T47D (cell line): ENCODE results near the gene KCTD3.

Source experiments
- DNase-seq, 2 experiments: peaks; one replicate each; pipeline versions ENCODE4 v3.0.0 to v3.0.0-alpha.2; 2011 to 2012; ENCODE audit warnings: low read depth in 1 of 2, low spot score in 1 of 2
- JUND ChIP-seq: IDR thresholded peaks from 2 replicates; pipeline ENCODE4 v1.6.1; 2012; ENCODE audit warnings: low read depth
- in situ Hi-C: cut with HindIII; loops from 2 replicates; pipeline ENCODE4 v1.10.0; 2016; ENCODE audit warnings: low sequenced_read_pairs, low pct_unique_long_range_greater_than_20kb

KCTD3 gene

GRCh38 chr1:215566556-215567490 is at the start of gene KCTD3:
Gene KCTD3, plus strand, starts transcription at chr1:215567304. Its CDS starts 382 bp downstream, at chr1:215567686.
- in situ Hi-C loops, result no loop called here
- TF ChIP-seq JUND, result peak; percentile 71
- peak; percentile 87 to 96 for DNase-seq

- peak in 1 of 2 experiments; percentile 98 for DNase-seq
- in situ Hi-C loops, result no loop called here
- no peak for TF ChIP-seq JUND
Measured at GRCh38 chr1:215517441-215517891, 49.6 kb upstream of the KCTD3 start.

- in situ Hi-C loops, result no loop called here
- DNase-seq, result peak in 1 of 2 experiments; percentile 71
Measured at GRCh38 chr1:215518594-215518993, 48.5 kb upstream of the KCTD3 start.

GRCh38 chr1:215521279-215521678 is 45.8 kb upstream of the KCTD3 start:
- DNase-seq, result no peak
- no peak for TF ChIP-seq JUND
- in situ Hi-C loops, result no loop called here

More at GRCh38 chr1:215518594-215518993, 48.5 kb upstream of the KCTD3 start:
- peak; percentile 94 for TF ChIP-seq JUND

- peak in 1 of 2 experiments; percentile 73 for DNase-seq
- TF ChIP-seq JUND, result no peak
- in situ Hi-C loops, result no loop called here
Measured at GRCh38 chr1:215523128-215523861, 43.8 kb upstream of the KCTD3 start.

GRCh38 chr1:215523906-215524305 is 43.2 kb upstream of the KCTD3 start:
- TF ChIP-seq JUND, result no peak
- in situ Hi-C loops, result no loop called here
- no peak for DNase-seq

- in situ Hi-C loops, result no loop called here
- TF ChIP-seq JUND, result no peak
- peak in 1 of 2 experiments; percentile 87 for DNase-seq
Measured at GRCh38 chr1:215526147-215526845, 40.8 kb upstream of the KCTD3 start.

- in situ Hi-C loops, result no loop called here
- no peak for DNase-seq
- TF ChIP-seq JUND, result no peak
Measured at GRCh38 chr1:215526846-215527151, 40.3 kb upstream of the KCTD3 start.

GRCh38 chr1:215529111-215529510 is 38.0 kb upstream of the KCTD3 start:
- in situ Hi-C loops, result no loop called here
- no peak for TF ChIP-seq JUND
- no peak for DNase-seq

- DNase-seq, result no peak
- no peak for TF ChIP-seq JUND
- in situ Hi-C loops, result no loop called here
Measured at GRCh38 chr1:215529571-215529970, 37.5 kb upstream of the KCTD3 start.

- TF ChIP-seq JUND, result no peak
- in situ Hi-C loops, result no loop called here
- DNase-seq, result no peak
Measured at GRCh38 chr1:215530401-215530984, 36.6 kb upstream of the KCTD3 start.
